HepG2 (cell line): ENCODE results near the gene C14orf119. TPM values are rescaled to one million over a fixed set of nuclear protein-coding genes. Genes with fewer than 3 reads are reported as not detected.
A peak's percentile ranks its signal among the peaks of the same experiment; 100 is the strongest.

Experiments used
- BORCS8-MEF2B ChIP-seq: sonication (generic); formaldehyde crosslinking; IDR thresholded peaks from 2 replicates; pipeline ENCODE4 v1.8.0; 2022; ENCODE audit warnings: mild to moderate bottlenecking, missing genetic modification reagents
- EZH2 ChIP-seq: conservative IDR thresholded peaks from 2 replicates; pipeline ENCODE4 v1.6.1; 2012; ENCODE audit warnings: mild to moderate bottlenecking, low read depth, low read length, moderate library complexity
- HDAC1 ChIP-seq: sonication (generic); formaldehyde crosslinking; IDR thresholded peaks from 2 replicates; pipeline ENCODE4 v1.5.1; 2020; ENCODE audit warnings: mild to moderate bottlenecking, missing genetic modification reagents
- HHEX ChIP-seq: IDR thresholded peaks from 2 replicates; pipeline ENCODE4 v1.6.1; 2016; ENCODE audit warnings: control low read depth
- HNRNPLL ChIP-seq: fragments of 200-400 bp; formaldehyde crosslinking; IDR thresholded peaks from 2 replicates; pipeline ENCODE4 v1.6.1; 2017; ENCODE audit warnings: mild to moderate bottlenecking, low read depth, low read length; ENCODE audit not compliant: poor library complexity, severe bottlenecking
- HOXA9 ChIP-seq: sonication (generic); formaldehyde crosslinking; IDR thresholded peaks from 2 replicates; pipeline ENCODE4 v1.8.1; 2022; ENCODE audit warnings: missing genetic modification reagents, mild to moderate bottlenecking, moderate library complexity, borderline replicate concordance
- IRX3 ChIP-seq: sonication (generic); formaldehyde crosslinking; IDR thresholded peaks from 2 replicates; pipeline ENCODE4 v1.8.1; 2023; ENCODE audit warnings: mild to moderate bottlenecking, low read depth, missing genetic modification reagents, borderline replicate concordance
- MED13 ChIP-seq: sonication (generic); formaldehyde crosslinking; IDR thresholded peaks from 2 replicates; pipeline ENCODE4 v1.5.0; 2020; ENCODE audit warnings: missing genetic modification reagents
- MIXL1 ChIP-seq: IDR thresholded peaks from 2 replicates; pipeline ENCODE4 v1.6.1; 2016
- MXD1 ChIP-seq: sonication (generic); formaldehyde crosslinking; IDR thresholded peaks from 2 replicates; pipeline ENCODE4 v1.4.0; 2020; ENCODE audit warnings: mild to moderate bottlenecking, missing genetic modification reagents
- RBM39 ChIP-seq: fragments of 200-400 bp; formaldehyde crosslinking; IDR thresholded peaks from one replicate; pipeline ENCODE4 v1.6.1; 2018; ENCODE audit warnings: antibody characterized with exemption, mild to moderate bottlenecking, low read depth, low read length; ENCODE audit not compliant: poor library complexity, severe bottlenecking
- SAFB2 ChIP-seq: sonication (generic); formaldehyde crosslinking; IDR thresholded peaks from 2 replicates; pipeline ENCODE4 v1.5.1; 2020; ENCODE audit warnings: missing genetic modification reagents, low read depth, mild to moderate bottlenecking, borderline replicate concordance
- SIX4 ChIP-seq: sonication (generic); formaldehyde crosslinking; IDR thresholded peaks from 2 replicates; pipeline ENCODE4 v1.4.0; 2020; ENCODE audit warnings: missing genetic modification reagents
- SMAD9 ChIP-seq: sonication (generic); formaldehyde crosslinking; IDR thresholded peaks from 2 replicates; pipeline ENCODE4 v1.5.1; 2020; ENCODE audit warnings: mild to moderate bottlenecking, missing genetic modification reagents
- SRSF4 ChIP-seq: fragments of 200-400 bp; formaldehyde crosslinking; IDR thresholded peaks from one replicate; pipeline ENCODE4 v1.6.1; 2018; ENCODE audit warnings: mild to moderate bottlenecking, low read depth, low read length, moderate library complexity; ENCODE audit not compliant: poor library complexity, severe bottlenecking
- STAG1 ChIP-seq: sonication (generic); formaldehyde crosslinking; IDR thresholded peaks from 2 replicates; pipeline ENCODE4 v1.4.0; 2020; ENCODE audit warnings: missing genetic modification reagents
- ZBTB34 ChIP-seq: sonication (generic); formaldehyde crosslinking; IDR thresholded peaks from 2 replicates; pipeline ENCODE4 v1.8.0; 2022; ENCODE audit warnings: mild to moderate bottlenecking, missing genetic modification reagents
- ZNF17 ChIP-seq: sonication (generic); formaldehyde crosslinking; IDR thresholded peaks from 2 replicates; pipeline ENCODE4 v1.5.0; 2020; ENCODE audit warnings: mild to moderate bottlenecking, missing genetic modification reagents
- ZNF253 ChIP-seq: sonication (generic); formaldehyde crosslinking; IDR thresholded peaks from 2 replicates; pipeline ENCODE4 v1.8.0; 2022; ENCODE audit warnings: mild to moderate bottlenecking, missing genetic modification reagents, borderline replicate concordance
- ZNF333 ChIP-seq: sonication (generic); formaldehyde crosslinking; IDR thresholded peaks from 2 replicates; pipeline ENCODE4 v1.4.0; 2020; ENCODE audit warnings: mild to moderate bottlenecking, missing genetic modification reagents, borderline replicate concordance
- ZNF512B ChIP-seq: sonication (generic); formaldehyde crosslinking; IDR thresholded peaks from 2 replicates; pipeline ENCODE4 v1.5.1; 2020; ENCODE audit warnings: missing genetic modification reagents, mild to moderate bottlenecking, borderline replicate concordance
- ZNF619 ChIP-seq: sonication (generic); formaldehyde crosslinking; IDR thresholded peaks from 2 replicates; pipeline ENCODE4 v1.4.0; 2020; ENCODE audit warnings: mild to moderate bottlenecking, missing genetic modification reagents
- ZNF660 ChIP-seq: sonication (generic); formaldehyde crosslinking; IDR thresholded peaks from 2 replicates; pipeline ENCODE4 v1.5.1; 2020; ENCODE audit warnings: mild to moderate bottlenecking, low read depth, missing genetic modification reagents, borderline replicate concordance
- ZNF674 ChIP-seq: sonication (generic); formaldehyde crosslinking; IDR thresholded peaks from 2 replicates; pipeline ENCODE4 v1.5.0; 2020; ENCODE audit warnings: low read depth, mild to moderate bottlenecking, missing genetic modification reagents
- ZNF816 ChIP-seq: sonication (generic); formaldehyde crosslinking; IDR thresholded peaks from 2 replicates; pipeline ENCODE4 v1.8.0; 2022; ENCODE audit warnings: missing genetic modification reagents, mild to moderate bottlenecking, borderline replicate concordance
- ZNF839 ChIP-seq: sonication (generic); formaldehyde crosslinking; IDR thresholded peaks from 2 replicates; pipeline ENCODE4 v1.4.0; 2020; ENCODE audit warnings: missing genetic modification reagents, mild to moderate bottlenecking, borderline replicate concordance
- ZNF891 ChIP-seq: sonication (generic); formaldehyde crosslinking; IDR thresholded peaks from 2 replicates; pipeline ENCODE4 v1.5.0; 2020; ENCODE audit warnings: mild to moderate bottlenecking, missing genetic modification reagents
- polyA plus RNA-seq, 8 experiments: library from polyadenylated mRNA; depleted of rRNA in 3 of 8; stranded (reverse) in 7 of 8; unstranded in 1 of 8; fragments of >200 nt; fragmentation: Illumina TruSeq in 4 of 8; extraction: Trizol in 4 of 8; gene quantifications; 2 replicates each; pipeline versions ENCODE4 v1.2.1 to v1.2.3, GENCODE V29; 2011 to 2016; ENCODE audit warnings: low read depth in 4 of 8, missing spikeins in 1 of 8, mixed read lengths in 1 of 8; ENCODE audit not compliant: insufficient read depth in 1 of 8
- total RNA-seq, 5 experiments: library from RNA; depleted of rRNA; stranded (reverse); fragments of >200 nt; fragmentation: Illumina TruSeq; extraction: Trizol; gene quantifications; 2 replicates each; pipeline ENCODE4 v1.2.3, GENCODE V29; 2016; ENCODE audit warnings: low read depth in 1 of 5

C14orf119 gene
- total and polyA plus RNA-seq, 2 of the 13 experiments (the other 11 are each of a cell fraction or from before 2014, with no cell fraction given), result 117 to 206 TPM

- TF ChIP-seq ZNF839 (no peak), ZNF17 (CRISPR knock-in tag) (no peak), ZNF891 (CRISPR knock-in tag) (no peak), ZNF816 (CRISPR knock-in tag) (0 out of 2 replicates have a peak, but pooled peaks have one; percentile 15), HNRNPLL (no peak), ZNF660 (CRISPR knock-in tag) (no peak), STAG1 (no peak), HDAC1 (no peak), EZH2 (no peak), MIXL1 (CRISPR knock-in tag) (0 out of 2 replicates have a peak, but pooled peaks have one; percentile 2), SRSF4 (no peak), IRX3 (CRISPR knock-in tag) (no peak), HOXA9 (CRISPR knock-in tag) (no peak), SMAD9 (CRISPR knock-in tag) (no peak), ZNF512B (CRISPR knock-in tag) (no peak), SAFB2 (no peak), ZNF253 (CRISPR knock-in tag) (no peak), ZNF674 (no peak), ZBTB34 (0 out of 2 replicates have a peak, but pooled peaks have one; percentile 5), HHEX (CRISPR knock-in tag) (0 out of 2 replicates have a peak, but pooled peaks have one; percentile 24), SIX4 (CRISPR knock-in tag) (no peak), ZNF619 (CRISPR knock-in tag) (no peak), MXD1 (CRISPR knock-in tag) (no peak), RBM39 (no peak), ZNF333 (CRISPR knock-in tag) (0 out of 2 replicates have a peak, but pooled peaks have one; percentile 9), MED13 (CRISPR knock-in tag) (no peak), BORCS8-MEF2B (CRISPR knock-in tag) (peak; percentile 20; the same call in 1 of the 2 replicates)
Observed at GRCh38 chr14:23071921-23072539, 23.3 kb upstream of the C14orf119 start (continued).
